A549 (cell line): ENCODE data around the gene EDA. TPM values are rescaled to one million over a fixed set of nuclear protein-coding genes. Genes with fewer than 3 reads are reported as not detected.
A peak's percentile ranks its signal among the peaks of the same experiment; 100 is the strongest.

Experiments used
- ATAC-seq, 2 experiments: fragments of 200-7000 bp in 1 of 2; fragments of >200 bp in 1 of 2; cut with Nextera tagmentation in 1 of 2; cut with Tn5 transposase in 1 of 2; 3 replicates each; pipeline versions ENCODE4 v1.8.0 to v1.9.1; 2018 to 2020; ENCODE audit warnings: mild to moderate bottlenecking in 1 of 2, moderate library complexity in 1 of 2
- CTCF ChIA-PET: fragments of 300-600 bp; sonication (Branson Sonifier 250); formaldehyde crosslinking; extraction: SDS; loops from one replicate; lab custom pipeline; 2021; ENCODE audit warnings: antibody characterized with exemption, inconsistent platforms; lab: Yijun Ruan, JAX
- POLR2A ChIA-PET: fragments of 350-600 bp; formaldehyde crosslinking; extraction: SDS; loops from one replicate; lab custom pipeline; 2021; ENCODE audit warnings: antibody characterized with exemption, inconsistent platforms; lab: Yijun Ruan, JAX
- DNase-seq, 2 experiments: peaks; one replicate each; pipeline versions ENCODE4 v3.0.0 to v3.0.0-alpha.2; 2011 to 2016; ENCODE audit warnings: low read depth in 1 of 2, low spot score in 1 of 2
- FAIRE-seq: peaks from 2 replicates; lab custom pipeline; 2011; peaks lifted over from hg19 to GRCh38; lab: Jason Lieb, UNC
- H3K27ac ChIP-seq, 2 experiments: fragments of >200 bp; sonication (Bioruptor Twin); formaldehyde crosslinking; 3 replicates each; pipeline ENCODE4 v1.5.1; 2016 to 2017
- H3K4me1 ChIP-seq: fragments of >200 bp; sonication (Bioruptor Twin); formaldehyde crosslinking; 3 replicates; pipeline ENCODE4 v1.6.1; 2016
- H3K4me2 ChIP-seq: fragments of >200 bp; sonication (Bioruptor Twin); formaldehyde crosslinking; 3 replicates; pipeline ENCODE4 v1.6.1; 2016
- H3K4me3 ChIP-seq: fragments of >200 bp; sonication (Bioruptor Twin); formaldehyde crosslinking; 3 replicates; pipeline ENCODE4 v1.5.1; 2016
- H3K9me3 ChIP-seq: fragments of >200 bp; sonication (Bioruptor Twin); formaldehyde crosslinking; 3 replicates; pipeline ENCODE4 v1.6.1; 2016
- CBX2 ChIP-seq: fragments of 200-600 bp; sonication (generic); IDR thresholded peaks from 2 replicates; pipeline ENCODE4 v1.6.1; 2016; ENCODE audit warnings: low read depth, mild to moderate bottlenecking, borderline replicate concordance
- CHD2 ChIP-seq: fragments of 150-350 bp; IDR thresholded peaks from 2 replicates; pipeline ENCODE4 v1.6.1; 2014; ENCODE audit warnings: low read length; ENCODE audit not compliant: partially characterized antibody
- CHD4 ChIP-seq: fragments of 200-600 bp; sonication (generic); IDR thresholded peaks from 2 replicates; pipeline ENCODE4 v1.6.1; 2016; ENCODE audit warnings: antibody characterized with exemption, mild to moderate bottlenecking, borderline replicate concordance
- E2F6 ChIP-seq: IDR thresholded peaks from 2 replicates; pipeline ENCODE4 v1.6.1; 2012; ENCODE audit warnings: low read depth, borderline replicate concordance
- EHF ChIP-seq: fragments of 250-450 bp; sonication (Bioruptor Pico); IDR thresholded peaks from 2 replicates; pipeline ENCODE4 v1.5.0; 2020; ENCODE audit warnings: mild to moderate bottlenecking
- FOSL2 ChIP-seq, 2 experiments: fragments of 450-650 bp in 1 of 2; fragments of >200 bp in 1 of 2; sonication (Bioruptor Twin) in 1 of 2; formaldehyde crosslinking; IDR thresholded peaks; 2 replicates each; pipeline versions ENCODE4 v1.5.0 to v1.6.1; 2016 to 2020; ENCODE audit warnings: mild to moderate bottlenecking in 1 of 2, moderate library complexity in 1 of 2
- FOXS1 ChIP-seq: fragments of 250-450 bp; sonication (Bioruptor Pico); IDR thresholded peaks from 2 replicates; pipeline ENCODE4 v1.5.0; 2020; ENCODE audit warnings: mild to moderate bottlenecking, moderate library complexity
- JUNB ChIP-seq: fragments of >200 bp; sonication (Bioruptor Twin); formaldehyde crosslinking; IDR thresholded peaks from 2 replicates; pipeline ENCODE4 v1.6.1; 2016
- MAZ ChIP-seq: fragments of 150-350 bp; IDR thresholded peaks from 2 replicates; pipeline ENCODE4 v1.6.1; 2014; ENCODE audit warnings: antibody characterized with exemption, low read depth, low read length, borderline replicate concordance
- MYC ChIP-seq: IDR thresholded peaks from 2 replicates; pipeline ENCODE4 v1.6.1; 2012; ENCODE audit warnings: mild to moderate bottlenecking, inconsistent platforms, low read length, improper control_type of control experiment, borderline replicate concordance
- NFE2L2 ChIP-seq: fragments of 150-350 bp; conservative IDR thresholded peaks from 2 replicates; pipeline ENCODE4 v1.6.1; 2014; ENCODE audit warnings: low read length
- NR3C1 ChIP-seq: fragments of >200 bp; sonication (Bioruptor Twin); formaldehyde crosslinking; IDR thresholded peaks from 3 replicates; pipeline ENCODE4 v1.6.1; 2017
- POLR2A ChIP-seq: IDR thresholded peaks from 2 replicates; pipeline ENCODE4 v1.6.1; 2012; ENCODE audit warnings: mild to moderate bottlenecking, low read length
- RAD21 ChIP-seq, 2 experiments: fragments of >200 bp in 1 of 2; sonication (Bioruptor Twin) in 1 of 2; formaldehyde crosslinking in 1 of 2; IDR thresholded peaks in 1 of 2; conservative IDR thresholded peaks in 1 of 2; 2 replicates in 1 of 2; 3 replicates in 1 of 2; pipeline ENCODE4 v1.6.1; 2012 to 2018; ENCODE audit warnings: inconsistent platforms in 1 of 2
- RCOR1 ChIP-seq: fragments of 150-350 bp; IDR thresholded peaks from 2 replicates; pipeline ENCODE4 v1.6.1; 2014; ENCODE audit warnings: antibody characterized with exemption, low read length, low read depth
- REST ChIP-seq: fragments of 200-600 bp; sonication (generic); IDR thresholded peaks from 2 replicates; pipeline ENCODE4 v1.6.1; 2016; ENCODE audit warnings: antibody characterized with exemption, mild to moderate bottlenecking, moderate library complexity
- SMC3 ChIP-seq: fragments of >200 bp; sonication (Bioruptor Twin); formaldehyde crosslinking; IDR thresholded peaks from 3 replicates; pipeline ENCODE4 v1.6.1; 2018; ENCODE audit warnings: inconsistent platforms
- USF2 ChIP-seq: fragments of 450-650 bp; IDR thresholded peaks from 2 replicates; pipeline ENCODE4 v1.6.1; 2014; ENCODE audit warnings: antibody characterized with exemption
- ZFP36 ChIP-seq: fragments of 450-650 bp; IDR thresholded peaks from 2 replicates; pipeline ENCODE4 v1.6.1; 2014; ENCODE audit warnings: borderline replicate concordance; ENCODE audit not compliant: partially characterized antibody
- ZSCAN20 ChIP-seq: fragments of 250-450 bp; sonication (Bioruptor Pico); IDR thresholded peaks from 2 replicates; pipeline ENCODE4 v1.8.0; 2022; ENCODE audit warnings: mild to moderate bottlenecking, moderate library complexity
- WGBS: methylation state at CpG from one replicate; pipeline ENCODE4 v1.1.6; 2017; ENCODE audit errors: missing lambda C conversion rate; 5-methylcytosine and 5-hydroxymethylcytosine counted together
- polyA plus RNA-seq, 4 experiments: library from polyadenylated mRNA; depleted of rRNA in 3 of 4; stranded (reverse); fragments of >200 nt; fragmentation: RNase III in 1 of 4; extraction: RNeasy Plus Mini Kit Qiagen cat#74134 plus additional on column Dnase treatment in 1 of 4; gene quantifications; 2 replicates in 3 of 4; 3 replicates in 1 of 4; pipeline ENCODE4 v1.2.3, GENCODE V29; 2011 to 2017
- TF ChIP-seq, protein P1 (sequence below): fragments of 250-450 bp; sonication (Bioruptor Pico); IDR thresholded peaks from 2 replicates; pipeline ENCODE4 v1.5.0; 2020; ENCODE audit warnings: low read depth, mild to moderate bottlenecking, moderate library complexity
- TF ChIP-seq, protein P2 (sequence below): fragments of >200 bp; sonication (Bioruptor Twin); formaldehyde crosslinking; IDR thresholded peaks from 2 replicates; pipeline ENCODE4 v1.6.1; 2016
- TF ChIP-seq, protein P3 (sequence below): fragments of >200 bp; sonication (Bioruptor Twin); formaldehyde crosslinking; IDR thresholded peaks from 3 replicates; pipeline ENCODE4 v1.6.1; 2016
- TF ChIP-seq, protein P4 (sequence below): IDR thresholded peaks from 2 replicates; pipeline ENCODE4 v1.6.1; 2012
- TF ChIP-seq, protein P5 (sequence below): IDR thresholded peaks from 2 replicates; pipeline ENCODE4 v1.6.1; 2012

The EDA gene
- polyA plus RNA-seq, 2 of the 4 experiments (the other 2 are of a cell fraction) = 0.25 to 0.26 TPM

GRCh38 chrX:69614886-69615285 lies 1.0 kb upstream of the EDA start:
- TF ChIP-seq MAZ = no peak
- TF ChIP-seq SMC3 = no peak
- no peak for TF ChIP-seq MYC
- no peak for TF ChIP-seq RCOR1
- TF ChIP-seq NR3C1 = no peak
- no peak for TF ChIP-seq CHD2
- no peak for TF ChIP-seq E2F6
- TF ChIP-seq, protein P1, sequence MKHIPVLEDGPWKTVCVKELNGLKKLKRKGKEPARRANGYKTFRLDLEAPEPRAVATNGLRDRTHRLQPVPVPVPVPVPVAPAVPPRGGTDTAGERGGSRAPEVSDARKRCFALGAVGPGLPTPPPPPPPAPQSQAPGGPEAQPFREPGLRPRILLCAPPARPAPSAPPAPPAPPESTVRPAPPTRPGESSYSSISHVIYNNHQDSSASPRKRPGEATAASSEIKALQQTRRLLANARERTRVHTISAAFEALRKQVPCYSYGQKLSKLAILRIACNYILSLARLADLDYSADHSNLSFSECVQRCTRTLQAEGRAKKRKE (CRISPR knock-in tag) = no peak
- no peak for TF ChIP-seq CHD4
- no peak for TF ChIP-seq NFE2L2
- TF ChIP-seq, protein P2, sequence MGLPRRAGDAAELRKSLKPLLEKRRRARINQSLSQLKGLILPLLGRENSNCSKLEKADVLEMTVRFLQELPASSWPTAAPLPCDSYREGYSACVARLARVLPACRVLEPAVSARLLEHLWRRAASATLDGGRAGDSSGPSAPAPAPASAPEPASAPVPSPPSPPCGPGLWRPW = no peak
- TF ChIP-seq, protein P3, sequence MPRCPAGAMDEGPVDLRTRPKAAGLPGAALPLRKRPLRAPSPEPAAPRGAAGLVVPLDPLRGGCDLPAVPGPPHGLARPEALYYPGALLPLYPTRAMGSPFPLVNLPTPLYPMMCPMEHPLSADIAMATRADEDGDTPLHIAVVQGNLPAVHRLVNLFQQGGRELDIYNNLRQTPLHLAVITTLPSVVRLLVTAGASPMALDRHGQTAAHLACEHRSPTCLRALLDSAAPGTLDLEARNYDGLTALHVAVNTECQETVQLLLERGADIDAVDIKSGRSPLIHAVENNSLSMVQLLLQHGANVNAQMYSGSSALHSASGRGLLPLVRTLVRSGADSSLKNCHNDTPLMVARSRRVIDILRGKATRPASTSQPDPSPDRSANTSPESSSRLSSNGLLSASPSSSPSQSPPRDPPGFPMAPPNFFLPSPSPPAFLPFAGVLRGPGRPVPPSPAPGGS = no peak
- no peak for TF ChIP-seq EHF (CRISPR knock-in tag)
- no peak for TF ChIP-seq JUNB
- TF ChIP-seq CBX2 = no peak
- ChIA-PET CTCF (no interaction called here), POLR2A (no interaction called here)
- FAIRE-seq = no peak
- no peak for DNase-seq
- Histone ChIP-seq H3K27ac (no peak overlapping the region), H3K4me2 (no peak overlapping the region), H3K4me3 (no peak overlapping the region), H3K9me3 (no peaks in the 10 kb centered on the region), H3K4me1 (0 out of 3 replicates have a peak, but pooled peaks cover 3% of the 10 kb centered on the region)
- no peak for ATAC-seq
- WGBS = 54% methylated on average over 4 of the region's 4 CpGs

DNA sequence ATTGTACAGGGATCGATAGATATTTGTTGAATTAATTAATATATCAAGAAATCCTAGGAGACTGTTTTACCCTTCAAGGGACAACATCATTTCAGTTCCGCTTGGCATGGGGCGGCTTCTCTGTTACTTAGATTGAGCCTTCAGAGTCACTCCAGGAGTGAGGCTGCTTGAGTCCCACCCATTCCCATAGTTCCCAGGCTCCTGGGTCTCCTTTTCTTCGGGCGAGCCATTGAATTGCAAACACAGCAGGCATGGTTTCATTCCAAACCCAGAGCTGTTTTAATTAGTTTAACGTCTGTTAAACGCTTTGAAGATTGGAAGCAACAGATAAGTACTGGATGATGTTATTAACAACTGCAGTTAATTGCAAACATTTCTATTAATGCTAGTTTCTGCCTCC lies 571 bp upstream of the EDA start:
- CTCF ChIA-PET = no interaction called here
- WGBS = 50% methylated on average over 7 of the region's 7 CpGs
- no peak for ATAC-seq
- Histone ChIP-seq H3K4me3 (peak overlapping the region; percentile 56), H3K4me2 (peak overlapping the region; percentile 88), H3K27ac (no peak overlapping the region)
- TF ChIP-seq, protein P4, sequence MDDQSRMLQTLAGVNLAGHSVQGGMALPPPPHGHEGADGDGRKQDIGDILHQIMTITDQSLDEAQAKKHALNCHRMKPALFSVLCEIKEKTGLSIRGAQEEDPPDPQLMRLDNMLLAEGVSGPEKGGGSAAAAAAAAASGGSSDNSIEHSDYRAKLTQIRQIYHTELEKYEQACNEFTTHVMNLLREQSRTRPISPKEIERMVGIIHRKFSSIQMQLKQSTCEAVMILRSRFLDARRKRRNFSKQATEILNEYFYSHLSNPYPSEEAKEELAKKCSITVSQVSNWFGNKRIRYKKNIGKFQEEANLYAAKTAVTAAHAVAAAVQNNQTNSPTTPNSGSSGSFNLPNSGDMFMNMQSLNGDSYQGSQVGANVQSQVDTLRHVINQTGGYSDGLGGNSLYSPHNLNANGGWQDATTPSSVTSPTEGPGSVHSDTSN = no peak
- TF ChIP-seq RCOR1 (no peak), ZSCAN20 (CRISPR knock-in tag) (no peak), ZFP36 (no peak), JUNB (no peak), FOSL2 (IDR thresholded peaks at IDR 0.05) (no peak), FOSL2 (CRISPR knock-in tag; IDR thresholded peaks at IDR 0.05) (no peak), POLR2A (no peak), FOXS1 (no peak), MYC (no peak), RAD21 (conservative IDR thresholded peaks at IDR 0.05 in 1 of 2, IDR thresholded peaks at IDR 0.05 in 1 of 2) (no peak), REST (no peak), USF2 (no peak)
- TF ChIP-seq, protein P5, sequence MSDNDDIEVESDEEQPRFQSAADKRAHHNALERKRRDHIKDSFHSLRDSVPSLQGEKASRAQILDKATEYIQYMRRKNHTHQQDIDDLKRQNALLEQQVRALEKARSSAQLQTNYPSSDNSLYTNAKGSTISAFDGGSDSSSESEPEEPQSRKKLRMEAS = no peak
- TF ChIP-seq, all 56 proteins: peak for 0
- Histone ChIP-seq H3K4me1 (0 out of 3 replicates have a peak, but pooled peaks cover 3% of the 10 kb centered on the region), H3K9me3 (no peaks in the 10 kb centered on the region)
- FAIRE-seq = no peak
- POLR2A ChIA-PET = no interaction called here
- no peak for DNase-seq
